ENCODE data around the gene SLC43A2. TPM values are rescaled to one million over a fixed set of nuclear protein-coding genes. Genes with fewer than 3 reads are reported as not detected.
"Not testable (repeated sequence)": the region's sequence is repeated elsewhere in the genome, so short reads cannot be mapped to it uniquely, and the experiment has no call there.

SLC43A2 gene
- total RNA-seq, 1 experiment from 2014 or later, result 5.6 TPM

DNA sequence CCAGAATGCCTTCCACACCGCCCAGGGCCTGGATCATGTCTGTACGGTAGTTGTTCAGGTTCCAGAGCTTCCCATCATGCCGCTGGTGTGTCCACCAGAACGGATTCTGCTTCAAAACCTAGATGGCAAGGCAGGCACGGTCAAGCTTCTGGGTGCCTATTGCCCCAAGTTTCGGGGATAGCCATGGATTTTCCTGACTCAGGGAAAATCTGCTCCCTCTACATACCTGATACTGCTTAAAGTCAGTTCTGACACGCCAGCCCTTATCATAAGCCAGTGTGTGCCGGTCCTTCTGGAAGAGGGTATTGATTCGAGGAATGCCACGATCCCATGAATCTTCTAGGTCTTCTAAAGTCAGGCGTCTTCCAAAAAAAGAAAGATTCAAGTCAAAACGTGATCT is 32.4 kb upstream of the SLC43A2 start:
- ChIA-PET POLR2A (interaction anchor here (2.5 to 4.8 kb wide), 2 partner anchors 11 to 23 kb away, joined by 13 to 24 read pairs; partner anchors contain the start of gene RILP), CTCF (interaction anchor here (0.6 to 2.2 kb wide), 4 partner anchors 8 to 52 kb away, joined by 3 to 17 read pairs (median 4); no protein-coding TSS in a partner anchor)
- intact Hi-C loops (cut with micrococcal nuclease), result no loop called here
- TF ChIP-seq, protein P1, sequence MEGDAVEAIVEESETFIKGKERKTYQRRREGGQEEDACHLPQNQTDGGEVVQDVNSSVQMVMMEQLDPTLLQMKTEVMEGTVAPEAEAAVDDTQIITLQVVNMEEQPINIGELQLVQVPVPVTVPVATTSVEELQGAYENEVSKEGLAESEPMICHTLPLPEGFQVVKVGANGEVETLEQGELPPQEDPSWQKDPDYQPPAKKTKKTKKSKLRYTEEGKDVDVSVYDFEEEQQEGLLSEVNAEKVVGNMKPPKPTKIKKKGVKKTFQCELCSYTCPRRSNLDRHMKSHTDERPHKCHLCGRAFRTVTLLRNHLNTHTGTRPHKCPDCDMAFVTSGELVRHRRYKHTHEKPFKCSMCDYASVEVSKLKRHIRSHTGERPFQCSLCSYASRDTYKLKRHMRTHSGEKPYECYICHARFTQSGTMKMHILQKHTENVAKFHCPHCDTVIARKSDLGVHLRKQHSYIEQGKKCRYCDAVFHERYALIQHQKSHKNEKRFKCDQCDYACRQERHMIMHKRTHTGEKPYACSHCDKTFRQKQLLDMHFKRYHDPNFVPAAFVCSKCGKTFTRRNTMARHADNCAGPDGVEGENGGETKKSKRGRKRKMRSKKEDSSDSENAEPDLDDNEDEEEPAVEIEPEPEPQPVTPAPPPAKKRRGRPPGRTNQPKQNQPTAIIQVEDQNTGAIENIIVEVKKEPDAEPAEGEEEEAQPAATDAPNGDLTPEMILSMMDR (IDR thresholded peaks at IDR 0.05; ENCODE audit: unreplicated experiment), result no peak
- no peaks in the 10 kb centered on the region for H3K9me3 Mint-ChIP-seq (ENCODE audit: unreplicated experiment)
- H3K4me1 Mint-ChIP-seq (ENCODE audit: insufficient read depth, unreplicated experiment), result no peaks in the 10 kb centered on the region
- H3K4me3 Mint-ChIP-seq (ENCODE audit: unreplicated experiment), result no peak overlapping the region
- peaks cover 95% of the 10 kb centered on the region for H3K36me3 Mint-ChIP-seq (ENCODE audit: insufficient read depth, unreplicated experiment)
- no peak overlapping the region for H3K27ac Mint-ChIP-seq (ENCODE audit: low read depth, unreplicated experiment)
- no peaks in the 10 kb centered on the region for H3K27me3 Mint-ChIP-seq (ENCODE audit: insufficient read depth, unreplicated experiment)
- BruUV-seq (replicated peaks), result TSS peak; percentile 89
- no peak for DNase-seq (ENCODE audit: unreplicated experiment)

DNA sequence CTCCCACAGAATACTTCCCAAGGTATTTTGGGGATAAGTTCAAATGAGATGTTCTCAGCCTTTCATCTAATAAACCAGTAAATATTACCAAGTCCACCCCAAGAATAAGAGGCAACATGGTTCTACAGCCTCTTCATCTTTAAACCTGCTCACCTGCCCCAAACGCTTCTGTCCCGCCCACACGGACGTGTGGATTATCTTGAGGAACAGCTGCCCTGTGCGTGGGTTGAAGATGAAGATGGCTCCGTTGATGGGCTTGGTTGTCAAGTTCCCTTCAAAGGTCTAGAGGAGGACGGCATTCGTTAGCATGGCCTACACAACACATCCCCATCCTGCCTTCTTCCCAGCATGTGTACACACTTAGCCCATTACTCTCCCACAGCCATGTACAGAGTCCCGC is 29.5 kb upstream of the SLC43A2 start:
- Mint-ChIP-seq H3K36me3 (ENCODE audit: insufficient read depth, unreplicated experiment) (peaks cover 97% of the 10 kb centered on the region), H3K9me3 (ENCODE audit: unreplicated experiment) (no peaks in the 10 kb centered on the region), H3K27me3 (ENCODE audit: insufficient read depth, unreplicated experiment) (no peaks in the 10 kb centered on the region), H3K4me1 (ENCODE audit: insufficient read depth, unreplicated experiment) (no peaks in the 10 kb centered on the region), H3K4me3 (ENCODE audit: unreplicated experiment) (no peak overlapping the region), H3K27ac (ENCODE audit: low read depth, unreplicated experiment) (no peak overlapping the region)
- DNase-seq (ENCODE audit: unreplicated experiment), result no peak
- TF ChIP-seq, protein P1 (IDR thresholded peaks at IDR 0.05; ENCODE audit: unreplicated experiment), result no peak
- intact Hi-C loops (cut with micrococcal nuclease), result no loop called here
- ChIA-PET POLR2A (interaction anchor here (1.3 to 3.3 kb wide), 4 partner anchors 8 to 59 kb away, joined by 3 to 12 read pairs (median 4); partner anchors contain the start of gene PRPF8), CTCF (interaction anchor here (0.6 kb wide), 2 partner anchors 22 to 198 kb away, joined by 3 read pairs; no protein-coding TSS in a partner anchor)
- BruUV-seq (replicated peaks), result no TSS peak

DNA sequence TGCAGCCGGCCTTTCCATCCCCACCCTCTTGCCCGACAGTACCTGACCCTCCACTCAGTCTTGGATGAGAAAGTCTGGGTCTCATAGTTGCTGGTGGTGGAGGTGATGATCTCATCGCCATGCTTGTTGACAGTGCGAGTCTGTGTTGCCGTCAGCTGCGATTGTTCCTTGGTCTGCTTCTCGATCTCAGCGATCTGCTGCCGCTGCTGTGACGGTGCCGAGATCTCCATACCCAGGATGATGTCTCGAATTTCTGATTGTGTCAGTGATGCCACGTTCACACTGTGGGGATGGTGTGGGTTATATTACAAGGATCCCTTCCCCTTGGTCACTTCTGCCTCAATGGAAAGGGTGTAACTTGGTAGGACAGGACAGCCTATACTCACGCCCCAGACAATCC is 25.1 kb upstream of the SLC43A2 start:
- no peaks in the 10 kb centered on the region for H3K4me1 Mint-ChIP-seq (ENCODE audit: insufficient read depth, unreplicated experiment)
- TF ChIP-seq, protein P1 (IDR thresholded peaks at IDR 0.05; ENCODE audit: unreplicated experiment), result no peak
- ChIA-PET CTCF (no interaction called here), POLR2A (interaction anchor here (0.9 to 1.4 kb wide), 2 partner anchors 9 to 57 kb away, joined by 3 to 6 read pairs; no protein-coding TSS in a partner anchor)
- no TSS peak for BruUV-seq (replicated peaks)
- DNase-seq (ENCODE audit: unreplicated experiment), result no peak
- intact Hi-C loops (cut with micrococcal nuclease), result no loop called here
- no peaks in the 10 kb centered on the region for H3K9me3 Mint-ChIP-seq (ENCODE audit: unreplicated experiment)
- no peaks in the 10 kb centered on the region for H3K27me3 Mint-ChIP-seq (ENCODE audit: insufficient read depth, unreplicated experiment)
- H3K4me3 Mint-ChIP-seq (ENCODE audit: unreplicated experiment), result no peak overlapping the region
- H3K27ac Mint-ChIP-seq (ENCODE audit: low read depth, unreplicated experiment), result no peak overlapping the region
- H3K36me3 Mint-ChIP-seq (ENCODE audit: insufficient read depth, unreplicated experiment), result peaks cover 88% of the 10 kb centered on the region

DNA sequence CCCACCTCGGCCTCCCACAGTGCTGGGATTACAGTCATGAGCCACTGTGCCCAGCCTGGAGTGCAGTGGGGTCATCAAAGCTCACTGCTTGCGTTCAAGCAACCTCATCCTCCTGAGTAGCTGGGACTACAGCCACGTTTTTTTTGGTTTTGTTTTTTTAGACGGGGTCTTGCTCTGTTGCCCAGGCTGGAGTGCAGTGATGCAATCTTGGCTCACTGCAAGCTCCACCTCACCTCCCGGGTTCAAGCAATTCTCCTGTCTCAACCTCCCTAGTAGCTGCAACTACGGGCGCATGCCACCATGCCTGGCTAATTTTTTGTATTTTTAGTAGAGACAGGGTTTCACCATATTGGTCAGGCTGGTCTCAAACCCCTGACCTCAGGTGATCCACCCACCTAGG is 24.2 kb upstream of the SLC43A2 start:
- ChIA-PET CTCF (interaction anchor here (0.7 to 1.9 kb wide), 2 partner anchors 78 to 150 kb away, joined by 3 to 6 read pairs; no protein-coding TSS in a partner anchor), POLR2A (interaction anchor here (0.9 to 1.6 kb wide), 3 partner anchors 10 to 58 kb away, joined by 3 to 7 read pairs (median 6); no protein-coding TSS in a partner anchor)
- peaks cover 79% of the 10 kb centered on the region for H3K36me3 Mint-ChIP-seq (ENCODE audit: insufficient read depth, unreplicated experiment)
- H3K4me1 Mint-ChIP-seq (ENCODE audit: insufficient read depth, unreplicated experiment); H3K27me3 Mint-ChIP-seq (ENCODE audit: insufficient read depth, unreplicated experiment); BruUV-seq (replicated peaks); DNase-seq (ENCODE audit: unreplicated experiment); intact Hi-C loops (cut with micrococcal nuclease); H3K9me3 Mint-ChIP-seq (ENCODE audit: unreplicated experiment); H3K27ac Mint-ChIP-seq (ENCODE audit: low read depth, unreplicated experiment); H3K4me3 Mint-ChIP-seq (ENCODE audit: unreplicated experiment): not testable (repeated sequence)
